IMR-90 (cell line): Measurements from ENCODE around the gene AP4S1. TPM values are rescaled to one million over a fixed set of nuclear protein-coding genes. Genes with fewer than 3 reads are reported as not detected.

ENCODE experiments used
- ATAC-seq: fragments of 200-7000 bp; cut with Tn5 transposase; 2 replicates; pipeline ENCODE4 v1.9.1; 2020; ENCODE audit warnings: low read depth, mild to moderate bottlenecking, moderate library complexity
- BruUV-seq: library from RNA; stranded (reverse); fragments of 400-500 nt; replicated peaks from 2 replicates; lab custom pipeline; 2021; lab: Mats Ljungman, UMichigan
- CTCF ChIA-PET: fragments of 300-600 bp; formaldehyde crosslinking; extraction: SDS; loops from one replicate; lab custom pipeline; 2021; ENCODE audit warnings: antibody characterized with exemption; lab: Yijun Ruan, JAX
- POLR2A ChIA-PET: fragments of 300-600 bp; sonication (Branson Sonifier 250); formaldehyde crosslinking; loops from one replicate; lab custom pipeline; 2022; ENCODE audit warnings: antibody characterized with exemption; ENCODE audit not compliant: unreplicated experiment; lab: Charles Lee
- DNase-seq: peaks from one replicate; pipeline ENCODE4 v3.0.0; 2013
- H2AFZ ChIP-seq: replicated peaks from 2 replicates; pipeline ENCODE3; 2013; ENCODE audit warnings: low read length, mild to moderate bottlenecking; ENCODE audit not compliant: poor library complexity
- H2AK5ac ChIP-seq: 2 replicates; pipeline ENCODE4 v1.6.1; 2013; ENCODE audit warnings: low read depth, low read length, inconsistent platforms
- H2AK9ac ChIP-seq: replicated peaks from 2 replicates; pipeline ENCODE3; 2013; ENCODE audit warnings: mild to moderate bottlenecking, low read depth, low read length, moderate library complexity; ENCODE audit not compliant: poor library complexity
- H2BK120ac ChIP-seq: 2 replicates; pipeline ENCODE4 v1.6.1; 2013; ENCODE audit warnings: low read depth, low read length, inconsistent platforms
- H2BK15ac ChIP-seq: 3 replicates; pipeline ENCODE4 v1.6.1; 2013; ENCODE audit warnings: low read depth, low read length, inconsistent platforms
- H2BK20ac ChIP-seq: 2 replicates; pipeline ENCODE4 v1.6.1; 2013; ENCODE audit warnings: low read depth, mild to moderate bottlenecking, inconsistent platforms, low read length, moderate library complexity
- H2BK5ac ChIP-seq: 2 replicates; pipeline ENCODE4 v1.6.1; 2013; ENCODE audit warnings: mild to moderate bottlenecking, low read depth, low read length, inconsistent platforms; ENCODE audit not compliant: poor library complexity, severe bottlenecking
- H3K14ac ChIP-seq: replicated peaks from 2 replicates; pipeline ENCODE4 v1.6.1; 2013; ENCODE audit warnings: low read depth, low read length, inconsistent platforms
- H3K18ac ChIP-seq: 2 replicates; pipeline ENCODE4 v1.6.1; 2013; ENCODE audit warnings: low read depth, low read length, control low read depth
- H3K23ac ChIP-seq: 2 replicates; pipeline ENCODE4 v1.6.1; 2013; ENCODE audit warnings: low read depth, low read length, inconsistent platforms
- H3K27ac ChIP-seq: 2 replicates; pipeline ENCODE4 v1.5.1; 2013; ENCODE audit warnings: mild to moderate bottlenecking, control low read depth, low read length; ENCODE audit not compliant: insufficient read depth
- H3K27me3 ChIP-seq: 2 replicates; pipeline ENCODE4 v1.6.1; 2013; ENCODE audit warnings: low read length; ENCODE audit not compliant: control insufficient read depth, insufficient read depth
- H3K36me3 ChIP-seq: 2 replicates; pipeline ENCODE4 v1.6.1; 2013; ENCODE audit warnings: low read length, mixed read lengths; ENCODE audit not compliant: control insufficient read depth, insufficient read depth
- H3K4ac ChIP-seq: 2 replicates; pipeline ENCODE4 v1.6.1; 2013; ENCODE audit warnings: low read depth, low read length, inconsistent platforms
- H3K4me1 ChIP-seq: 2 replicates; pipeline ENCODE4 v1.6.1; 2013; ENCODE audit warnings: low read length, mixed read lengths; ENCODE audit not compliant: control insufficient read depth, insufficient read depth
- H3K4me2 ChIP-seq: 2 replicates; pipeline ENCODE4 v1.6.1; 2013; ENCODE audit warnings: low read depth, mild to moderate bottlenecking, control low read depth, low read length, moderate library complexity
- H3K4me3 ChIP-seq: 2 replicates; pipeline ENCODE4 v1.5.1; 2013; ENCODE audit warnings: low read depth, mild to moderate bottlenecking, control low read depth, low read length, moderate library complexity; ENCODE audit not compliant: insufficient read depth
- H3K56ac ChIP-seq: 2 replicates; pipeline ENCODE4 v1.6.1; 2013; ENCODE audit warnings: low read length, inconsistent platforms; ENCODE audit not compliant: insufficient read depth; ENCODE audit errors: extremely low read depth
- H3K79me1 ChIP-seq, 2 experiments: 2 replicates each; pipeline ENCODE4 v1.6.1; 2013; ENCODE audit warnings: low read length in 2 of 2, inconsistent platforms in 1 of 2, low read depth in 1 of 2
- H3K9ac ChIP-seq: 2 replicates; pipeline ENCODE4 v1.6.1; 2013; ENCODE audit warnings: low read depth, low read length, control low read depth
- H3K9me1 ChIP-seq: 2 replicates; pipeline ENCODE4 v1.6.1; 2013; ENCODE audit warnings: low read length, inconsistent platforms; ENCODE audit not compliant: insufficient read depth
- H3K9me3 ChIP-seq: 2 replicates; pipeline ENCODE4 v1.6.1; 2013; ENCODE audit warnings: low read length; ENCODE audit not compliant: control insufficient read depth, insufficient read depth
- H4K20me1 ChIP-seq: 2 replicates; pipeline ENCODE4 v1.6.1; 2013; ENCODE audit warnings: low read length, inconsistent platforms; ENCODE audit not compliant: insufficient read depth
- H4K5ac ChIP-seq: 2 replicates; pipeline ENCODE4 v1.6.1; 2013; ENCODE audit warnings: mild to moderate bottlenecking, low read depth, low read length, control low read depth
- H4K8ac ChIP-seq, 2 experiments: 2 replicates each; pipeline ENCODE4 v1.6.1; 2013; ENCODE audit warnings: low read depth in 2 of 2, low read length in 2 of 2, control low read depth in 1 of 2, inconsistent platforms in 1 of 2
- H4K91ac ChIP-seq: 2 replicates; pipeline ENCODE4 v1.6.1; 2013; ENCODE audit warnings: low read depth, low read length, inconsistent platforms; ENCODE audit not compliant: insufficient read depth
- BHLHE40 ChIP-seq: fragments of 150-350 bp; IDR thresholded peaks from 2 replicates; pipeline ENCODE4 v1.6.1; 2016; ENCODE audit warnings: mild to moderate bottlenecking, low read depth, low read length
- CEBPB ChIP-seq: IDR thresholded peaks from 2 replicates; pipeline ENCODE4 v1.6.1; 2012; ENCODE audit warnings: low read depth, low read length, improper control_type of control experiment
- CHD1 ChIP-seq: IDR thresholded peaks from 2 replicates; pipeline ENCODE4 v1.6.1; 2012; ENCODE audit warnings: low read depth, low read length, improper control_type of control experiment
- CTCF ChIP-seq: conservative IDR thresholded peaks from 2 replicates; pipeline ENCODE4 v1.5.1; 2012; ENCODE audit warnings: mild to moderate bottlenecking, low read depth, low read length, improper control_type of control experiment
- ELK1 ChIP-seq: fragments of 150-350 bp; IDR thresholded peaks from 2 replicates; pipeline ENCODE4 v1.6.1; 2016; ENCODE audit warnings: low read depth, mild to moderate bottlenecking, low read length, moderate library complexity, borderline replicate concordance
- FOS ChIP-seq: fragments of 150-350 bp; IDR thresholded peaks from 2 replicates; pipeline ENCODE4 v1.6.1; 2016; ENCODE audit warnings: low read depth, low read length
- MAFK ChIP-seq: IDR thresholded peaks from 2 replicates; pipeline ENCODE4 v1.6.1; 2012; ENCODE audit warnings: low read depth, low read length, improper control_type of control experiment
- MAZ ChIP-seq: IDR thresholded peaks from 2 replicates; pipeline ENCODE4 v1.6.1; 2012; ENCODE audit warnings: low read depth, mild to moderate bottlenecking, low read length, improper control_type of control experiment, moderate library complexity, borderline replicate concordance
- MXI1 ChIP-seq: IDR thresholded peaks from 2 replicates; pipeline ENCODE4 v1.6.1; 2012; ENCODE audit warnings: low read depth, mild to moderate bottlenecking, low read length, moderate library complexity, borderline replicate concordance
- NFE2L2 ChIP-seq: fragments of 150-350 bp; IDR thresholded peaks from 2 replicates; pipeline ENCODE4 v1.6.1; 2016; ENCODE audit warnings: low read depth, mild to moderate bottlenecking, low read length
- POLR2A ChIP-seq: IDR thresholded peaks from 2 replicates; pipeline ENCODE4 v1.6.1; 2012; ENCODE audit warnings: mild to moderate bottlenecking, low read depth, low read length
- RAD21 ChIP-seq: IDR thresholded peaks from 2 replicates; pipeline ENCODE4 v1.6.1; 2012; ENCODE audit warnings: low read length, improper control_type of control experiment
- RCOR1 ChIP-seq: IDR thresholded peaks from 2 replicates; pipeline ENCODE4 v1.6.1; 2012; ENCODE audit warnings: mild to moderate bottlenecking, low read length, improper control_type of control experiment; ENCODE audit not compliant: insufficient replicate concordance
- RFX5 ChIP-seq: IDR thresholded peaks from 2 replicates; pipeline ENCODE4 v1.8.0; 2012; ENCODE audit warnings: low read depth, mild to moderate bottlenecking, low read length, moderate library complexity
- SMC3 ChIP-seq: fragments of 150-350 bp; IDR thresholded peaks from 2 replicates; pipeline ENCODE4 v1.6.1; 2016; ENCODE audit warnings: low read depth, mild to moderate bottlenecking, antibody characterized with exemption, low read length, moderate library complexity
- USF2 ChIP-seq: fragments of 150-350 bp; IDR thresholded peaks from 2 replicates; pipeline ENCODE4 v1.6.1; 2017; ENCODE audit warnings: mild to moderate bottlenecking, antibody characterized with exemption, low read length, low read depth
- WGBS, 2 experiments: methylation state at CpG; one replicate each; pipeline versions ENCODE4 v1.1.5 to v1.1.7; 2013; ENCODE audit warnings: missing lambda C conversion rate in 2 of 2; ENCODE audit not compliant: insufficient read length in 1 of 2; ENCODE audit errors: extremely low coverage in 2 of 2; 5-methylcytosine and 5-hydroxymethylcytosine counted together
- dilution Hi-C: fragments of 300-500 bp; cut with HindIII; formaldehyde crosslinking; loops from one replicate; pipeline ENCODE4 v1.14.3; 2018; ENCODE audit warnings: low sequenced_read_pairs; ENCODE audit not compliant: unreplicated experiment
- in situ Hi-C: fragments of 300-500 bp; cut with MboI; formaldehyde crosslinking; loops from 3 replicates; pipeline ENCODE4 v1.14.3; 2019; ENCODE audit warnings: low sequenced_read_pairs, inconsistent platforms, mixed read lengths
- intact Hi-C: fragments of 100-400 bp; cut with micrococcal nuclease; formaldehyde crosslinking; loops from 2 replicates; pipeline ENCODE4 v1.10.0; 2022
- polyA plus RNA-seq, 3 experiments: library from polyadenylated mRNA; depleted of rRNA; stranded (reverse); fragments of >200 nt; gene quantifications; 2 replicates each; pipeline ENCODE4 v1.2.3, GENCODE V29; 2012; ENCODE audit warnings: low replicate concordance in 1 of 3
- total RNA-seq: library from RNA; depleted of rRNA; stranded (reverse); fragments of >200 nt; gene quantifications from 2 replicates; pipeline ENCODE4 v1.2.3, GENCODE V29; 2012

AP4S1 gene
- total and polyA plus RNA-seq, 2 of the 4 experiments (the other 2 are of a cell fraction): 2.7 to 4.5 TPM

- Histone ChIP-seq H3K4me2 (no peak overlapping the region), H3K27me3 (no peaks in the 10 kb centered on the region), H4K20me1 (peaks cover 59% of the 10 kb centered on the region), H2BK5ac (no peak overlapping the region), H3K9me1 (no peaks in the 10 kb centered on the region), H3K27ac (peak overlapping the region; percentile 7; the same call in 1 of the 2 replicates), H3K4me1 (no peaks in the 10 kb centered on the region), H4K91ac (no peak overlapping the region), H3K36me3 (no peaks in the 10 kb centered on the region), H3K9me3 (no peaks in the 10 kb centered on the region), H3K9ac (no peak overlapping the region), H3K4ac (peak overlapping the region; percentile 29; the same call in 1 of the 2 replicates), H2BK20ac (no peak overlapping the region), H3K79me1 (peaks cover 3 to 47% of the 10 kb centered on the region in 2 experiments; a peak in 3 of 4 replicates), H2AK9ac (no peak overlapping the region), H3K4me3 (no peak overlapping the region), H2BK15ac (no peak overlapping the region), H3K23ac (no peak overlapping the region), H3K18ac (no peak overlapping the region), H4K5ac (no peak overlapping the region), H2AFZ (no peak overlapping the region), H4K8ac (no peak overlapping the region), H2BK120ac (no peak overlapping the region), H3K14ac (no peak overlapping the region), H3K56ac (no peak overlapping the region), H2AK5ac (peak overlapping the region; percentile 33; the same call in 1 of the 2 replicates)
- CTCF ChIA-PET: no interaction called here
- DNase-seq: no peak
- in situ Hi-C loops: loop anchor here (25.0 kb wide), 1 partner anchor 381 kb away; no protein-coding TSS in a partner anchor
- POLR2A ChIA-PET: no interaction called here
- no CpG with 5 or more reads among the region's 3 CpGs for WGBS, 2 experiments
- BruUV-seq: no TSS peak
- TF ChIP-seq RFX5 (no peak), POLR2A (no peak), MXI1 (no peak), MAFK (no peak), FOS (no peak), ELK1 (no peak), RAD21 (no peak), CHD1 (no peak), MAZ (no peak), RCOR1 (no peak), BHLHE40 (no peak), CEBPB (no peak), SMC3 (no peak), NFE2L2 (no peak), CTCF (no peak), USF2 (no peak)
- no peak for ATAC-seq
- intact Hi-C loops: loop anchor here (1.0 to 10.0 kb wide), 3 partner anchors 101 to 376 kb away; partner anchors contain the start of gene HECTD1
- dilution Hi-C loops: no loop called here
Observed at GRCh38 chr14:30980980-30981379, 44.5 kb upstream of the AP4S1 start.
